H1 (cell line): ENCODE data around the gene RASAL2. TPM values are rescaled to one million over a fixed set of nuclear protein-coding genes. Genes with fewer than 3 reads are reported as not detected.

Experiments used
- CTCF ChIA-PET: fragments of 300-600 bp; sonication (Branson Sonifier 250); formaldehyde crosslinking; loops from one replicate; lab custom pipeline; 2021; ENCODE audit not compliant: partially characterized antibody; lab: Charles Lee
- POLR2A ChIA-PET: fragments of 300-600 bp; sonication (Branson Sonifier 250); formaldehyde crosslinking; loops from one replicate; lab custom pipeline; 2021; ENCODE audit warnings: inconsistent platforms; ENCODE audit not compliant: partially characterized antibody; lab: Charles Lee
- DNase-seq, 2 experiments: peaks; one replicate each; pipeline versions ENCODE4 v3.0.0 to v3.0.0-alpha.2; 2010 to 2022; ENCODE audit warnings: low spot score in 2 of 2, low read depth in 1 of 2, mixed read lengths in 1 of 2
- FAIRE-seq: peaks from 2 replicates; lab custom pipeline; 2011; peaks lifted over from hg19 to GRCh38; lab: Jason Lieb, UNC
- H2AFZ ChIP-seq: 2 replicates; pipeline ENCODE4 v1.8.1; 2012; ENCODE audit warnings: low read length, inconsistent platforms
- H2AK5ac ChIP-seq: 2 replicates; pipeline ENCODE4 v1.6.1; 2013; ENCODE audit warnings: low read depth, low read length
- H2BK120ac ChIP-seq: replicated peaks from 2 replicates; pipeline ENCODE3; 2013; ENCODE audit warnings: low read depth, low read length, inconsistent platforms
- H2BK12ac ChIP-seq: 2 replicates; pipeline ENCODE4 v1.6.1; 2013; ENCODE audit warnings: low read depth, low read length
- H2BK15ac ChIP-seq: 2 replicates; pipeline ENCODE4 v1.6.1; 2013; ENCODE audit warnings: low read length
- H2BK20ac ChIP-seq: 2 replicates; pipeline ENCODE4 v1.6.1; 2013; ENCODE audit warnings: low read length
- H2BK5ac ChIP-seq: 2 replicates; pipeline ENCODE4 v1.6.1; 2013; ENCODE audit warnings: low read depth, low read length
- H3K14ac ChIP-seq: 2 replicates; pipeline ENCODE4 v1.6.1; 2013; ENCODE audit warnings: inconsistent platforms; ENCODE audit not compliant: insufficient read length
- H3K18ac ChIP-seq: 2 replicates; pipeline ENCODE4 v1.6.1; 2013; ENCODE audit warnings: low read length; ENCODE audit errors: extremely low read depth
- H3K23ac ChIP-seq: 2 replicates; pipeline ENCODE4 v1.6.1; 2013; ENCODE audit warnings: inconsistent platforms; ENCODE audit not compliant: insufficient read length
- H3K23me2 ChIP-seq: 2 replicates; pipeline ENCODE4 v1.6.1; 2013; ENCODE audit warnings: low read depth, low read length
- H3K27ac ChIP-seq: 2 replicates; pipeline ENCODE4 v1.6.1; 2011; ENCODE audit warnings: low read depth, low read length, inconsistent platforms
- H3K27me3 ChIP-seq, 4 experiments: replicated peaks in 1 of 4; 1 replicate in 1 of 4; 2 replicates in 3 of 4; pipeline versions ENCODE4 v1.6.1 to v1.8.1; 2011 to 2013; ENCODE audit warnings: low read length in 3 of 4, mild to moderate bottlenecking in 3 of 4, inconsistent platforms in 2 of 4, mixed read lengths in 2 of 4, moderate library complexity in 1 of 4; ENCODE audit not compliant: control insufficient read depth in 3 of 4, insufficient read depth in 3 of 4; ENCODE audit errors: extremely low read depth in 1 of 4
- H3K36me3 ChIP-seq, 4 experiments: 2 replicates each; pipeline versions ENCODE4 v1.6.1 to v1.8.1; 2011 to 2013; ENCODE audit warnings: mild to moderate bottlenecking in 4 of 4, low read length in 3 of 4, moderate library complexity in 2 of 4, control low read depth in 1 of 4, inconsistent platforms in 1 of 4; ENCODE audit not compliant: insufficient read depth in 4 of 4, control insufficient read depth in 2 of 4
- H3K4ac ChIP-seq: replicated peaks from 2 replicates; pipeline ENCODE3; 2013; ENCODE audit warnings: low read length, low read depth, mixed read lengths, inconsistent platforms; ENCODE audit not compliant: insufficient read length
- H3K4me1 ChIP-seq, 4 experiments: replicated peaks in 1 of 4; 1 replicate in 1 of 4; 2 replicates in 3 of 4; pipeline versions ENCODE4 v1.6.1 to v1.8.1; 2011 to 2013; ENCODE audit warnings: low read length in 3 of 4, inconsistent platforms in 2 of 4, mixed read lengths in 1 of 4; ENCODE audit not compliant: insufficient read depth in 4 of 4, control insufficient read depth in 3 of 4
- H3K4me2 ChIP-seq, 2 experiments: 2 replicates each; pipeline versions ENCODE4 v1.6.1 to v1.8.1; 2011 to 2013; ENCODE audit warnings: low read depth in 2 of 2, low read length in 2 of 2, control low read depth in 1 of 2, inconsistent platforms in 1 of 2, mild to moderate bottlenecking in 1 of 2; ENCODE audit not compliant: insufficient read depth in 1 of 2
- H3K4me3 ChIP-seq, 4 experiments: fragments of 200-600, 300-600 bp in 1 of 4; sonication (generic), shearing (Covaris generic), sonication (Bioruptor Twin) in 1 of 4; 2 replicates each; pipeline versions ENCODE4 v1.5.1 to v1.8.1; 2011 to 2016; ENCODE audit warnings: low read length in 4 of 4, low read depth in 3 of 4, control low read depth in 2 of 4, inconsistent platforms in 2 of 4, mild to moderate bottlenecking in 2 of 4, mixed read lengths in 1 of 4, moderate library complexity in 1 of 4; ENCODE audit not compliant: insufficient read depth in 2 of 4; ENCODE audit errors: extremely low read depth in 1 of 4
- H3K56ac ChIP-seq: replicated peaks from 2 replicates; pipeline ENCODE3; 2013; ENCODE audit warnings: low read depth, mild to moderate bottlenecking, mixed read lengths, low read length, inconsistent platforms; ENCODE audit not compliant: insufficient read length
- H3K79me1 ChIP-seq: 2 replicates; pipeline ENCODE4 v1.6.1; 2013; ENCODE audit warnings: low read depth, low read length, control low read depth
- H3K79me2 ChIP-seq, 2 experiments: 2 replicates each; pipeline versions ENCODE4 v1.6.1 to v1.8.1; 2012 to 2013; ENCODE audit warnings: low read length in 2 of 2, mild to moderate bottlenecking in 2 of 2, inconsistent platforms in 1 of 2; ENCODE audit not compliant: insufficient read depth in 2 of 2, control insufficient read depth in 1 of 2
- H3K9ac ChIP-seq, 4 experiments: replicated peaks in 1 of 4; 1 replicate in 1 of 4; 2 replicates in 3 of 4; pipeline versions ENCODE4 v1.6.1 to v1.8.1; 2011 to 2013; ENCODE audit warnings: low read depth in 3 of 4, low read length in 3 of 4, control low read depth in 2 of 4, mild to moderate bottlenecking in 2 of 4, moderate library complexity in 2 of 4, inconsistent platforms in 1 of 4; ENCODE audit errors: extremely low read depth in 1 of 4
- H3K9me3 ChIP-seq, 2 experiments: 2 replicates each; pipeline versions ENCODE4 v1.6.1 to v1.8.1; 2012 to 2013; ENCODE audit warnings: mild to moderate bottlenecking in 2 of 2, moderate library complexity in 2 of 2, control low read depth in 1 of 2, inconsistent platforms in 1 of 2, low read depth in 1 of 2, low read length in 1 of 2, mixed read lengths in 1 of 2; ENCODE audit not compliant: insufficient read depth in 2 of 2
- H4K20me1 ChIP-seq, 2 experiments: replicated peaks in 1 of 2; 2 replicates each; pipeline versions ENCODE3 to v1.8.1; 2011 to 2013; ENCODE audit warnings: inconsistent platforms in 2 of 2, low read length in 2 of 2, mild to moderate bottlenecking in 1 of 2; ENCODE audit not compliant: insufficient read depth in 2 of 2, control insufficient read depth in 1 of 2
- H4K5ac ChIP-seq: 2 replicates; pipeline ENCODE4 v1.6.1; 2013; ENCODE audit warnings: low read length, low read depth, mixed read lengths, inconsistent platforms; ENCODE audit not compliant: insufficient read length
- H4K8ac ChIP-seq: 2 replicates; pipeline ENCODE4 v1.8.0; 2013; ENCODE audit warnings: mild to moderate bottlenecking, moderate library complexity, low read length, inconsistent platforms; ENCODE audit not compliant: insufficient read depth; ENCODE audit errors: extremely low read depth
- H4K91ac ChIP-seq: replicated peaks from 2 replicates; pipeline ENCODE3; 2013; ENCODE audit warnings: low read length, mixed read lengths, inconsistent platforms; ENCODE audit not compliant: insufficient read length
- SP1 ChIP-seq: IDR thresholded peaks from 2 replicates; pipeline ENCODE4 v1.6.1; 2011; ENCODE audit warnings: low read depth, low read length
- WGBS, 2 experiments: shearing (Covaris generic) in 1 of 2; methylation state at CpG; one replicate each; pipeline versions ENCODE4 v1.1.6 to v1.1.7; 2013 to 2015; ENCODE audit warnings: low lambda C conversion rate in 2 of 2, mixed read lengths in 2 of 2, inconsistent platforms in 1 of 2, low coverage in 1 of 2, missing lambda C conversion rate in 1 of 2; ENCODE audit not compliant: insufficient replicate concordance in 2 of 2, insufficient coverage in 1 of 2, insufficient read length in 1 of 2; ENCODE audit errors: extremely low coverage in 1 of 2, missing lambda C conversion rate in 1 of 2; 5-methylcytosine and 5-hydroxymethylcytosine counted together
- polyA plus RNA-seq, 7 experiments: library from polyadenylated mRNA; depleted of rRNA in 3 of 7; stranded (reverse) in 5 of 7; unstranded in 2 of 7; fragments of >200 nt in 5 of 7; fragments of 200-250 nt in 2 of 7; gene quantifications; 1 replicate in 5 of 7; 2 replicates in 1 of 7; 4 replicates in 1 of 7; pipeline versions ENCODE4 v1.2.1 to v1.2.3, GENCODE V29; 2011 to 2013; ENCODE audit warnings: missing spikeins in 2 of 7, mixed read lengths in 2 of 7
- total RNA-seq: library from RNA; stranded (reverse); fragmentation: NEBNext Ultra II Directional; extraction: Animal tissue kit (Norgen Biotek cat#: 25700); gene quantifications from 2 replicates; pipeline ENCODE4 v1.2.1, GENCODE V29; 2021
- TF ChIP-seq, protein P1 (sequence below): IDR thresholded peaks from 2 replicates; pipeline ENCODE4 v1.6.1; 2011; ENCODE audit warnings: low read depth, mild to moderate bottlenecking, low read length; ENCODE audit not compliant: insufficient read depth

Gene RASAL2
- total and polyA plus RNA-seq, 2 of the 8 experiments (the other 6 are each of a cell fraction or from before 2014, with no cell fraction given), result 15.9 to 32.5 TPM

- Histone ChIP-seq H2BK120ac (no peak overlapping the region), H3K27ac (no peak overlapping the region), H2AK5ac (no peak overlapping the region), H3K23me2 (peaks cover 1% of the 10 kb centered on the region; the same call in 1 of the 2 replicates), H4K8ac (no peak overlapping the region), H2AFZ (no peak overlapping the region), H3K4me3 (no peak overlapping the region), H4K20me1 (no peaks in the 10 kb centered on the region), H3K18ac (no peak overlapping the region), H3K4ac (no peak overlapping the region), H3K36me3 (no peaks in the 10 kb centered on the region), H2BK20ac (no peak overlapping the region), H3K4me2 (no peak overlapping the region), H3K9ac (no peak overlapping the region), H3K4me1 (no peaks in the 10 kb centered on the region), H4K5ac (no peak overlapping the region), H3K56ac (no peak overlapping the region), H2BK12ac (no peak overlapping the region), H2BK15ac (no peak overlapping the region), H3K23ac (no peak overlapping the region), H3K79me1 (no peaks in the 10 kb centered on the region), H3K79me2 (peaks cover 0 to 45% of the 10 kb centered on the region in 2 experiments; a peak in 2 of 4 replicates), H3K9me3 (no peaks in the 10 kb centered on the region), H3K27me3 (no peaks in the 10 kb centered on the region), H2BK5ac (no peak overlapping the region), H3K14ac (no peak overlapping the region), H4K91ac (no peak overlapping the region)
- FAIRE-seq, result no peak
- ChIA-PET POLR2A (interaction anchor here (1.5 to 1.7 kb wide), 2 partner anchors 9 to 11 kb away, joined by 3 to 4 read pairs; no protein-coding TSS in a partner anchor), CTCF (interaction anchor here (1.0 kb wide), 1 partner anchor 51 kb away, joined by 3 read pairs; no protein-coding TSS in a partner anchor)
- WGBS, 2 experiments, result 91% methylated on average over 2 of the region's 2 CpGs; no CpG with 5 or more reads in 1 of the 2 experiments
- DNase-seq, result no peak
- TF ChIP-seq, protein P1, sequence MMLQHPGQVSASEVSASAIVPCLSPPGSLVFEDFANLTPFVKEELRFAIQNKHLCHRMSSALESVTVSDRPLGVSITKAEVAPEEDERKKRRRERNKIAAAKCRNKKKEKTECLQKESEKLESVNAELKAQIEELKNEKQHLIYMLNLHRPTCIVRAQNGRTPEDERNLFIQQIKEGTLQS, result no peak
- TF ChIP-seq SP1, result no peak
Measured at GRCh38 chr1:178237121-178237520, 143.2 kb downstream of the RASAL2 start.
